ENCODE measurements around the gene ADAMTS1.
"Not testable (repeated sequence)": the region's sequence is repeated elsewhere in the genome, so short reads cannot be mapped to it uniquely, and the experiment has no call there.

The ADAMTS1 gene

GRCh38 chr21:26845066-26845758, at the start of gene ADAMTS1:
Gene ADAMTS1, minus strand, starts transcription at chr21:26845409. Its CDS starts 455 bp downstream, at chr21:26844954.
- DNase-seq (ENCODE audit: low read depth in 1 of 2, low spot score in 1 of 2): no peak
- no peak for TF ChIP-seq JUND (IDR thresholded peaks at IDR 0.05; ENCODE audit: low read depth)
- in situ Hi-C loops (cut with HindIII; ENCODE audit: low pct_unique_long_range_greater_than_20kb, low sequenced_read_pairs): no loop called here

DNA sequence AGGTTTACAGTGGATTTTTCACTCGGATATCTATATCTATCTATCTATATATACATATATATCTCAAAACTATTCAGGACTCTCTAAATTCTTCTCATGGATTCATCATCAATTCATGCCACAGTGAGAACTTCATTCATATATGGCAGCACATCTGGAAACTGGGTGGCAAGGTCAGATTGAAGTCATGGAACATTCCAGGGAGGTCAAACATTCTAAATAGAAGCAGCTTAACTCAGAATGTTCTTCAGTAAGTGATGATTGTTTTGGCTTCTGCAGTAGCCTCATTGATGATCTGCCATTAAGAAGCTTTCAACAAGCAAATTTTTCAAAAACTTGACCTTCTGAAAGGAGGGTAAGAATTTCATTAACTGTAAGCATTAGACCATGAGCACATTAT, 46.9 kb upstream of the ADAMTS1 start:
- no peak for DNase-seq (ENCODE audit: low read depth in 1 of 2, low spot score in 1 of 2)
- no peak for TF ChIP-seq JUND (IDR thresholded peaks at IDR 0.05; ENCODE audit: low read depth)
- in situ Hi-C loops (cut with HindIII; ENCODE audit: low pct_unique_long_range_greater_than_20kb, low sequenced_read_pairs): no loop called here

DNA sequence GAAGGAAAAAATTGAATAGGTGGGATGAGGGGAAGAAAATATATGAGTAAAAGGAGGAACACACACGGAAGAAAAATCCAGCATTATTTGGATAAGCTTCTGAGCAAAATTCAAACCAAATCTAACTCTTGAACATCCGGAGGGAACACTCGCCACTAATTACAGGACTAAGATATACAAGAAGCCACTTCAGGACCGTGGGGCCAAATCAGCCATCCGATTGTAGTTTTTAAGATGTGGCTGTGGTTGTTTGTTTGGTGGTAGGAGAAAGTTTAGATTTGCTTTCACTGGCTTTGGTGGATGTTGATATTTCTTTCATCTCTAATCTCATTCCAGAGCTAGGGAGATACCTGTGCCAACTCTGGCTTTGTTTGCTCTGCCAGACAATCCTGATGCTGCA, 43.7 kb upstream of the ADAMTS1 start:
- no peak for DNase-seq (ENCODE audit: low read depth in 1 of 2, low spot score in 1 of 2)
- in situ Hi-C loops (cut with HindIII; ENCODE audit: low pct_unique_long_range_greater_than_20kb, low sequenced_read_pairs): no loop called here
- TF ChIP-seq JUND (IDR thresholded peaks at IDR 0.05; ENCODE audit: low read depth): no peak

GRCh38 chr21:26888256-26888655, 43.0 kb upstream of the ADAMTS1 start:
- in situ Hi-C loops (cut with HindIII; ENCODE audit: low pct_unique_long_range_greater_than_20kb, low sequenced_read_pairs): no loop called here
- DNase-seq (ENCODE audit: low read depth in 1 of 2, low spot score in 1 of 2): no peak
- no peak for TF ChIP-seq JUND (IDR thresholded peaks at IDR 0.05; ENCODE audit: low read depth)

DNA sequence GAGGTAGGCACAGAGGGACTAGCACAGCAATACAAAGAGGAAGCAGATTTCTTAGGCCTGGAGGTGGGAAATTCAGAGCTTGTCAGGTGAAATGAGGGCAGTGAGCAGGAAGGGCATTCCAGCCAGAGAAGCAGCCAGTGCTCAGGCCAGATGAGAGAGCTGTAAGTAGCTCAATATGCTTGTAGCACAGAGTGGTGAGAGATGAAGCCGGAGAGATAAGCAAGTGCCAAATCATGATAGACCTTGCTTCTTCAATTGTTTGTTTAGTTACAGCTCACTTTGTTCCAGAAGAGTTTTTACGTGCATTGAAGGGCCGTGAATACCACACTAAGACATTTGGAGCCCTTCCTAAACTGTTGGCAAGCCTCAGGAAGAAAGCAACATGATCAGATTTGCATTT, 42.0 kb upstream of the ADAMTS1 start:
- DNase-seq (ENCODE audit: low read depth in 1 of 2, low spot score in 1 of 2): peak in 1 of 2 experiments; percentile 38
- in situ Hi-C loops (cut with HindIII; ENCODE audit: low pct_unique_long_range_greater_than_20kb, low sequenced_read_pairs): no loop called here
- TF ChIP-seq JUND (IDR thresholded peaks at IDR 0.05; ENCODE audit: low read depth): no peak

- TF ChIP-seq JUND (IDR thresholded peaks at IDR 0.05; ENCODE audit: low read depth): no peak
- in situ Hi-C loops (cut with HindIII; ENCODE audit: low pct_unique_long_range_greater_than_20kb, low sequenced_read_pairs): no loop called here
- no peak for DNase-seq (ENCODE audit: low read depth in 1 of 2, low spot score in 1 of 2)
Measured at GRCh38 chr21:26884436-26884835, 39.2 kb upstream of the ADAMTS1 start.

DNA sequence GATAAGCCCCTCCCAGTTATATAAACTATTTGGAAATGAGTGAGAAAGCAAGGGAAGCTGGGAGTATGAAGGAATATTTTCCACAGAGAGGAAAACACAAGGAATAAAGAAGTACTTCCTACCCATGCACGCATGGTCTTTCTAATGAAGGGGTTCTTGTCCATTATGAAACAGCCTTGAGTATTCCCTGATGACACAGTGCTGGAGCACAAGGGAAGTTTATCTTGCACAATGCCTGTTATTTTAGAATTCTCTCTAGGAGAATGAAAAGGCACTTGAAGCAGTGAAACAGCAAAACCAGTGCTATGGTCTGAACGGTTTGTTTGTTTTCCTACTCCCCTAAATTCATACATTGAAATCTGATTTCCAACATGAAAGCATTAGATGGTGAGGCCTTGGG, 38.6 kb upstream of the ADAMTS1 start:
- no peak for DNase-seq (ENCODE audit: low read depth in 1 of 2, low spot score in 1 of 2)
- TF ChIP-seq JUND (IDR thresholded peaks at IDR 0.05; ENCODE audit: low read depth): no peak
- in situ Hi-C loops (cut with HindIII; ENCODE audit: low pct_unique_long_range_greater_than_20kb, low sequenced_read_pairs): no loop called here

DNA sequence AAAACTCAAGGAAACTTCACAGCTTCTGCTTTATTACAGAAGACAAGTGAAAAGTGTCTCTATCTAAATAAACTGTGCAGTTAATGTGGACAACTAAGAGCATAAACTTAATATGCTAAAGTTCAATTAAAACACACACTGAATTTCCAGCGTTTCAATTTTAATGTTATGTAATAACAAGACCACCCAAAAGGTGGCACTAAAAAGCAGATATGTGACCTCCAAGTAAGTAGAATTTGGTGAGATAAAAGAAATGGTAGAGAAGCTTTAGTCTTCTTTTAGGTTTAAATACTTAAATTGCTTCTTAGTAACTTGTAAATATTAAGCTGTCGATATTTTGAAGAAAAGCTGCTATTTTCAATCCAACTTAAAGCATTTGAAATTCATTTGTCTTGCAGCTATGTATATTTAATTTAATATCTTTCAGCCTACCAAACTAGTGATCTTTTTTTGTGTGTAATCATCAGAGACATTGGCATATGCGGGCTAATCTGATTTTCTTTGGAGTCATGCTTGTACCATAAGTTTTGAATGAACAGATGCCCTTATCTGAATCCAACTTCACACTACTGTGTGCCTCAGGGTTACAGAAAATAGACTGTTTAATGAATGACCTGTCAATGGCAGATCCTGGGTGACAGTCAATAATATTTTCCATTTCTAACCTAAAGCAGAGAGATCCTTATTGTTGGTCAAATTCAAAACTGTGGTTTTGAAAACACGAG, 36.5 kb upstream of the ADAMTS1 start:
- no peak for TF ChIP-seq JUND (IDR thresholded peaks at IDR 0.05; ENCODE audit: low read depth)
- in situ Hi-C loops (cut with HindIII; ENCODE audit: low pct_unique_long_range_greater_than_20kb, low sequenced_read_pairs): no loop called here
- DNase-seq (ENCODE audit: low read depth in 1 of 2, low spot score in 1 of 2): no peak

GRCh38 chr21:26877018-26877417, 31.8 kb upstream of the ADAMTS1 start:
- DNase-seq (ENCODE audit: low read depth in 1 of 2, low spot score in 1 of 2): no peak
- TF ChIP-seq JUND (IDR thresholded peaks at IDR 0.05; ENCODE audit: low read depth): no peak
- in situ Hi-C loops (cut with HindIII; ENCODE audit: low pct_unique_long_range_greater_than_20kb, low sequenced_read_pairs): no loop called here

DNA sequence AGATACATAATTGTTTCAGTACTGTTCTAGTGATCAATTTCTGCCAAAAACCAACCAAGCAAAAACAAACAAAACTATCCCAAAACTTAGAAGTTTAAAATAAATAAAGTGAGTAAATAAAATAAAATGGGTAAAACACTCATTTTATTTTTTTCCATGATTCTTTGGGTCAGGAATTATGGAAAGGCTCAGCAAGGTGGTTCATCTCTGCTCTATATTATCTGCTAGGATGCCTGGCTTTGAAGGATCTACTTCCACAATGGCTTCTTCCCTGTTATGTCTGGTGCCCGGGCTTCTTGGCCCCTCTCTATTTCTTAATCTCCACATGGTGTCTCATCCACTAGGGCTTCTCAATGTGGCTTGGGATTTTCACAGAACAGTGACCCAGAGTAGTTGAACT, 29.1 kb upstream of the ADAMTS1 start:
- TF ChIP-seq JUND (IDR thresholded peaks at IDR 0.05; ENCODE audit: low read depth): no peak
- in situ Hi-C loops (cut with HindIII; ENCODE audit: low pct_unique_long_range_greater_than_20kb, low sequenced_read_pairs): no loop called here
- no peak for DNase-seq (ENCODE audit: low read depth in 1 of 2, low spot score in 1 of 2)

DNA sequence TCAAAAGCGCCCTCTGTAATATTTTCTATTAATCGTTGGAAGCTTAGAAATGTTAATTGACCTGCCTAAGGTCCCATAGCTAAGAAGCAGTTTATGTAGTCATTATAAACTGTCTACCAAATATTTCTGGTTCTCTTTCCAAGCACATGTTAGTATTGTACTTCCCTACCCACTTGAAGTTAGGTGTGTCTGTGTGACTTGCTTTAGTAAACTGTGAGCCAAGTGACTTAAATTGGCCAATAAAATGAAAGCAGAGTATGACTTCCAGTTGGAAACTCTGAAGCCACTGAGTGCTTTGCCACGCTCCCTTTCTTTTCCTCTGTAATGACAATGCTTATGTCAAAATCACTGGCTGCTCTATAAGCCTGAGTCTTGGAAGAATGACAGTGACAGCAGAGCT, 20.6 kb upstream of the ADAMTS1 start:
- in situ Hi-C loops (cut with HindIII; ENCODE audit: low pct_unique_long_range_greater_than_20kb, low sequenced_read_pairs): no loop called here
- no peak for TF ChIP-seq JUND (IDR thresholded peaks at IDR 0.05; ENCODE audit: low read depth)
- DNase-seq (ENCODE audit: low read depth in 1 of 2, low spot score in 1 of 2): no peak

GRCh38 chr21:26856871-26857350, 11.7 kb upstream of the ADAMTS1 start:
- in situ Hi-C loops (cut with HindIII; ENCODE audit: low pct_unique_long_range_greater_than_20kb, low sequenced_read_pairs); DNase-seq (ENCODE audit: low read depth in 1 of 2, low spot score in 1 of 2): not testable (repeated sequence)

- in situ Hi-C loops (cut with HindIII; ENCODE audit: low pct_unique_long_range_greater_than_20kb, low sequenced_read_pairs); DNase-seq (ENCODE audit: low read depth in 1 of 2, low spot score in 1 of 2): not testable (repeated sequence)
Measured at GRCh38 chr21:26854695-26855094, 9.5 kb upstream of the ADAMTS1 start.

Data from T47D (cell line).